Measurements from ENCODE around the gene B4GALNT2. TPM values are rescaled to one million over a fixed set of nuclear protein-coding genes. Genes with fewer than 3 reads are reported as not detected.

B4GALNT2 gene
- total RNA-seq, 2 donors from 2014 or later = not detected

- 88% methylated on average over 7 of the region's 7 CpGs for WGBS, 2 donors
- Histone ChIP-seq H3K36me3 (replicated peaks in 1 of 2; ENCODE audit: insufficient read depth in 1 of 2, low read depth in 2 of 2) (no peaks in the 10 kb centered on the region), H3K4me1 (no peaks in the 10 kb centered on the region), H3K9me3 (no peaks in the 10 kb centered on the region), H3K27me3 (no peaks in the 10 kb centered on the region), H3K27ac (no peak overlapping the region), H3K4me3 (no peak overlapping the region)
- ATAC-seq (no peak), DNase-seq (no peak)
- no peak for TF ChIP-seq POLR2A (IDR thresholded peaks at IDR 0.05)
- TF ChIP-seq, protein P1, sequence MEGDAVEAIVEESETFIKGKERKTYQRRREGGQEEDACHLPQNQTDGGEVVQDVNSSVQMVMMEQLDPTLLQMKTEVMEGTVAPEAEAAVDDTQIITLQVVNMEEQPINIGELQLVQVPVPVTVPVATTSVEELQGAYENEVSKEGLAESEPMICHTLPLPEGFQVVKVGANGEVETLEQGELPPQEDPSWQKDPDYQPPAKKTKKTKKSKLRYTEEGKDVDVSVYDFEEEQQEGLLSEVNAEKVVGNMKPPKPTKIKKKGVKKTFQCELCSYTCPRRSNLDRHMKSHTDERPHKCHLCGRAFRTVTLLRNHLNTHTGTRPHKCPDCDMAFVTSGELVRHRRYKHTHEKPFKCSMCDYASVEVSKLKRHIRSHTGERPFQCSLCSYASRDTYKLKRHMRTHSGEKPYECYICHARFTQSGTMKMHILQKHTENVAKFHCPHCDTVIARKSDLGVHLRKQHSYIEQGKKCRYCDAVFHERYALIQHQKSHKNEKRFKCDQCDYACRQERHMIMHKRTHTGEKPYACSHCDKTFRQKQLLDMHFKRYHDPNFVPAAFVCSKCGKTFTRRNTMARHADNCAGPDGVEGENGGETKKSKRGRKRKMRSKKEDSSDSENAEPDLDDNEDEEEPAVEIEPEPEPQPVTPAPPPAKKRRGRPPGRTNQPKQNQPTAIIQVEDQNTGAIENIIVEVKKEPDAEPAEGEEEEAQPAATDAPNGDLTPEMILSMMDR (IDR thresholded peaks at IDR 0.05) = no peak
- intact Hi-C loops (cut with DNase I) = no loop called here
Measured at GRCh38 chr17:49089094-49089493, 43.5 kb upstream of the B4GALNT2 start.

GRCh38 chr17:49090878-49091594, 41.5 kb upstream of the B4GALNT2 start:
- Histone ChIP-seq H3K27ac (no peak overlapping the region), H3K9me3 (no peaks in the 10 kb centered on the region), H3K36me3 (replicated peaks in 1 of 2; ENCODE audit: insufficient read depth in 1 of 2, low read depth in 2 of 2) (no peaks in the 10 kb centered on the region), H3K27me3 (no peaks in the 10 kb centered on the region), H3K4me1 (no peaks in the 10 kb centered on the region), H3K4me3 (no peak overlapping the region)
- TF ChIP-seq, protein P1 (IDR thresholded peaks at IDR 0.05) = no peak
- no peak for TF ChIP-seq POLR2A (IDR thresholded peaks at IDR 0.05)
- no peak for ATAC-seq
- no peak for DNase-seq
- WGBS, 2 donors = 78 to 79% methylated on average over 9 to 10 of the region's 10 CpGs
- intact Hi-C loops (cut with DNase I) = no loop called here

GRCh38 chr17:49093131-49093530, 39.4 kb upstream of the B4GALNT2 start:
- TF ChIP-seq POLR2A (IDR thresholded peaks at IDR 0.05) = no peak
- TF ChIP-seq, protein P1 (IDR thresholded peaks at IDR 0.05) = no peak
- ATAC-seq (no peak), DNase-seq (peak in 1 of 4 donors; percentile 5)
- intact Hi-C loops (cut with DNase I) = no loop called here
- H3K9me3 ChIP-seq = no peaks in the 10 kb centered on the region
- H3K36me3 ChIP-seq (replicated peaks in 1 of 2; ENCODE audit: insufficient read depth in 1 of 2, low read depth in 2 of 2) = no peaks in the 10 kb centered on the region
- no peak overlapping the region for H3K4me3 ChIP-seq
- WGBS, 2 donors = 40 to 48% methylated on average over 10 of the region's 10 CpGs
- H3K27ac ChIP-seq = no peak overlapping the region
- no peaks in the 10 kb centered on the region for H3K4me1 ChIP-seq
- H3K27me3 ChIP-seq = no peaks in the 10 kb centered on the region

DNA sequence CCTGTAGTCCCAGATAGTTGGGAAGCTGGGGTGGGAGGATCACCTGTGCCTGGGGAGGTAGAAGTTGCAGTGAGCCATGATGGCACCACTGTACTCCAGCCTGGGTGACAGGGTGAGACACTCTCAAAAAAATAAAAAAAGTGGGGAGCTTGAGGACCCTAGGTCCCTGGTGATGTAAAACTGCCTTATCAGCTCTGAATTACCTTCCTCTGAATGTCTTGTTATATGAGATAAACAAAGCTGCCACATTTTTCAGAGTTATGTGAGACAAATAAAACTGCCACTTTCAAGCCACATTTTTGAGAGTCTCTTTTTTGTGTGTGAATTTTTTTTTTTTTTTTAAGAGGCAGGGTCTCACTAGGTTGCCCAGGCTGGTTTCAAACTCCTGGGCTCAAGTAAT, 32.0 kb upstream of the B4GALNT2 start:
- H3K27ac ChIP-seq = no peak overlapping the region
- intact Hi-C loops (cut with DNase I) = no loop called here
- ATAC-seq = no peak

More for the DNA sequence above, 32.0 kb upstream of the B4GALNT2 start:
- no peaks in the 10 kb centered on the region for H3K9me3 ChIP-seq
- H3K27me3 ChIP-seq = no peaks in the 10 kb centered on the region
- TF ChIP-seq, protein P1 (IDR thresholded peaks at IDR 0.05) = no peak
- no peak for TF ChIP-seq POLR2A (IDR thresholded peaks at IDR 0.05)
- peaks cover 13% of the 10 kb centered on the region for H3K4me1 ChIP-seq
- no peak overlapping the region for H3K4me3 ChIP-seq
- DNase-seq = no peak
- H3K36me3 ChIP-seq (replicated peaks in 1 of 2; ENCODE audit: insufficient read depth in 1 of 2, low read depth in 2 of 2) = no peaks in the 10 kb centered on the region
